Endodermal cell (in vitro differentiated cells): Measurements from ENCODE around the gene NOS3. TPM values are rescaled to one million over a fixed set of nuclear protein-coding genes. Genes with fewer than 3 reads are reported as not detected.

Experiments
- DNase-seq: peaks from one replicate; pipeline ENCODE4 v3.0.0-alpha.2; 2017
- H3K27ac ChIP-seq: 2 replicates; pipeline ENCODE4 v1.5.1; 2013; ENCODE audit warnings: mild to moderate bottlenecking, low read depth, low read length, moderate library complexity
- H3K27me3 ChIP-seq: 2 replicates; pipeline ENCODE4 v1.6.1; 2013; ENCODE audit warnings: mild to moderate bottlenecking, low read length, moderate library complexity; ENCODE audit not compliant: insufficient read depth, control insufficient read depth, poor library complexity, severe bottlenecking
- H3K36me3 ChIP-seq: 2 replicates; pipeline ENCODE4 v1.7.0; 2013; ENCODE audit warnings: mild to moderate bottlenecking, low read length, moderate library complexity; ENCODE audit not compliant: control insufficient read depth, insufficient read depth
- H3K4me1 ChIP-seq: one replicate; pipeline ENCODE4 v1.7.0; 2013; ENCODE audit warnings: low read length; ENCODE audit not compliant: control insufficient read depth, insufficient read depth
- H3K4me3 ChIP-seq: 2 replicates; pipeline ENCODE4 v1.5.1; 2013; ENCODE audit warnings: mild to moderate bottlenecking, low read length, moderate library complexity
- H3K9ac ChIP-seq: 2 replicates; pipeline ENCODE4 v1.6.1; 2013; ENCODE audit warnings: mild to moderate bottlenecking, low read length, moderate library complexity; ENCODE audit not compliant: poor library complexity, severe bottlenecking; ENCODE audit errors: extremely low read depth
- H3K9me3 ChIP-seq: 2 replicates; pipeline ENCODE4 v1.6.1; 2013; ENCODE audit warnings: mild to moderate bottlenecking, low read length, moderate library complexity; ENCODE audit not compliant: control insufficient read depth
- H3K27ac Mint-ChIP-seq: 2 replicates; pipeline ENCODE4 v1.8.0; 2020; ENCODE audit warnings: mixed read lengths
- H3K27me3 Mint-ChIP-seq: 2 replicates; pipeline ENCODE4 v1.8.0; 2021; ENCODE audit warnings: mild to moderate bottlenecking, mixed read lengths; ENCODE audit not compliant: insufficient read depth
- H3K36me3 Mint-ChIP-seq: 2 replicates; pipeline ENCODE4 v1.8.0; 2020; ENCODE audit warnings: low read depth, mixed read lengths
- H3K4me1 Mint-ChIP-seq: 2 replicates; pipeline ENCODE4 v1.8.0; 2020; ENCODE audit warnings: mixed read lengths
- H3K4me3 Mint-ChIP-seq: 2 replicates; pipeline ENCODE4 v1.8.0; 2020; ENCODE audit warnings: mild to moderate bottlenecking, moderate library complexity, mixed read lengths
- H3K9me3 Mint-ChIP-seq: 2 replicates; pipeline ENCODE4 v1.8.0; 2020; ENCODE audit warnings: mild to moderate bottlenecking, mixed read lengths
- WGBS, 2 experiments: methylation state at CpG; one replicate each; pipeline versions ENCODE4 v1.1.5 to v1.1.7; 2013; ENCODE audit warnings: missing lambda C conversion rate in 2 of 2, mixed read lengths in 1 of 2; ENCODE audit not compliant: insufficient coverage in 1 of 2, insufficient read length in 1 of 2; 5-methylcytosine and 5-hydroxymethylcytosine counted together
- total RNA-seq, 2 donors: library from RNA; stranded (reverse); fragmentation: NEBNext Ultra II Directional in 1 of 2; extraction: Animal tissue kit (Norgen Biotek cat#: 25700) in 1 of 2; gene quantifications; 2 replicates in 1 of 2; 3 replicates in 1 of 2; pipeline ENCODE4 v1.2.1, GENCODE V29; 2021
- TF ChIP-seq, protein P1 (sequence below): fragments of 200-600 bp; sonication (generic); conservative IDR thresholded peaks from 2 replicates; pipeline ENCODE4 v1.5.0; 2021; ENCODE audit warnings: antibody characterized with exemption, mild to moderate bottlenecking

The NOS3 gene
- total RNA-seq, 2 donors from 2014 or later: 2.3 to 9.1 TPM

DNA sequence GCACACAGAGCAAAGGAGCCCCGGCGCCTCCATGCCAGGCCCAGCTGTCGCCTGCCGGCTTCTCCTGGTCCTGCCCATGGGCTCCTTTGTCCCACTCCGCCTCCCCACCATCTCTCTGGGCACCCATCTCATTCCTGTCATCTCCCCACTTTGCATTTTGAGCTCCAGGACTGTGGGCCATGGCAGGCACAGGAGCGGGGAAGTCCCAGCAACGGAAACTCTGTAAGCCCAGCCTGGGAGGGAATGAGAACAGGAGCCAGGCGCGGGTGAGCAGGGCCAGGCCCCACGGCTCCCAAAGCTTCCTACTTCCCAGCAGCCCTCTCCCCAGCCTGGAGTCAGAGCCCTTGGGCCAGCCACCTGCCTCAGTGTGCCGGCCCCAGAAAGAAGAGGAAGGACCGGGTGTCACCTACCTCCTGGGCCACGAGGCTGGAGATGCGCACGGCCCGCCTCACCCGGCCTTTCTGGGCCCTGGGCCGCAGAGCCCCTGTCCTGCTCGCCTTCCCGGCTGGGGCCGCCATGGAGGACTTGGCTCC lies 35.8 kb upstream of the NOS3 start:
- no peaks in the 10 kb centered on the region for H3K9me3 ChIP-seq
- no peaks in the 10 kb centered on the region for H3K27me3 ChIP-seq
- Mint-ChIP-seq H3K36me3 (no peaks in the 10 kb centered on the region), H3K9me3 (no peaks in the 10 kb centered on the region), H3K27me3 (peaks cover 38% of the 10 kb centered on the region), H3K4me3 (no peak overlapping the region), H3K4me1 (peaks cover 7% of the 10 kb centered on the region), H3K27ac (no peak overlapping the region)
- H3K27ac ChIP-seq: no peak overlapping the region
- H3K4me1 ChIP-seq: no peaks in the 10 kb centered on the region
- H3K36me3 ChIP-seq: no peaks in the 10 kb centered on the region
- H3K9ac ChIP-seq: no peak overlapping the region
- TF ChIP-seq, protein P1, sequence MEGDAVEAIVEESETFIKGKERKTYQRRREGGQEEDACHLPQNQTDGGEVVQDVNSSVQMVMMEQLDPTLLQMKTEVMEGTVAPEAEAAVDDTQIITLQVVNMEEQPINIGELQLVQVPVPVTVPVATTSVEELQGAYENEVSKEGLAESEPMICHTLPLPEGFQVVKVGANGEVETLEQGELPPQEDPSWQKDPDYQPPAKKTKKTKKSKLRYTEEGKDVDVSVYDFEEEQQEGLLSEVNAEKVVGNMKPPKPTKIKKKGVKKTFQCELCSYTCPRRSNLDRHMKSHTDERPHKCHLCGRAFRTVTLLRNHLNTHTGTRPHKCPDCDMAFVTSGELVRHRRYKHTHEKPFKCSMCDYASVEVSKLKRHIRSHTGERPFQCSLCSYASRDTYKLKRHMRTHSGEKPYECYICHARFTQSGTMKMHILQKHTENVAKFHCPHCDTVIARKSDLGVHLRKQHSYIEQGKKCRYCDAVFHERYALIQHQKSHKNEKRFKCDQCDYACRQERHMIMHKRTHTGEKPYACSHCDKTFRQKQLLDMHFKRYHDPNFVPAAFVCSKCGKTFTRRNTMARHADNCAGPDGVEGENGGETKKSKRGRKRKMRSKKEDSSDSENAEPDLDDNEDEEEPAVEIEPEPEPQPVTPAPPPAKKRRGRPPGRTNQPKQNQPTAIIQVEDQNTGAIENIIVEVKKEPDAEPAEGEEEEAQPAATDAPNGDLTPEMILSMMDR: no peak
- 84 to 91% methylated on average over 9 to 21 of the region's 21 CpGs for WGBS, 2 experiments
- no peak for DNase-seq
- H3K4me3 ChIP-seq: no peak overlapping the region

DNA sequence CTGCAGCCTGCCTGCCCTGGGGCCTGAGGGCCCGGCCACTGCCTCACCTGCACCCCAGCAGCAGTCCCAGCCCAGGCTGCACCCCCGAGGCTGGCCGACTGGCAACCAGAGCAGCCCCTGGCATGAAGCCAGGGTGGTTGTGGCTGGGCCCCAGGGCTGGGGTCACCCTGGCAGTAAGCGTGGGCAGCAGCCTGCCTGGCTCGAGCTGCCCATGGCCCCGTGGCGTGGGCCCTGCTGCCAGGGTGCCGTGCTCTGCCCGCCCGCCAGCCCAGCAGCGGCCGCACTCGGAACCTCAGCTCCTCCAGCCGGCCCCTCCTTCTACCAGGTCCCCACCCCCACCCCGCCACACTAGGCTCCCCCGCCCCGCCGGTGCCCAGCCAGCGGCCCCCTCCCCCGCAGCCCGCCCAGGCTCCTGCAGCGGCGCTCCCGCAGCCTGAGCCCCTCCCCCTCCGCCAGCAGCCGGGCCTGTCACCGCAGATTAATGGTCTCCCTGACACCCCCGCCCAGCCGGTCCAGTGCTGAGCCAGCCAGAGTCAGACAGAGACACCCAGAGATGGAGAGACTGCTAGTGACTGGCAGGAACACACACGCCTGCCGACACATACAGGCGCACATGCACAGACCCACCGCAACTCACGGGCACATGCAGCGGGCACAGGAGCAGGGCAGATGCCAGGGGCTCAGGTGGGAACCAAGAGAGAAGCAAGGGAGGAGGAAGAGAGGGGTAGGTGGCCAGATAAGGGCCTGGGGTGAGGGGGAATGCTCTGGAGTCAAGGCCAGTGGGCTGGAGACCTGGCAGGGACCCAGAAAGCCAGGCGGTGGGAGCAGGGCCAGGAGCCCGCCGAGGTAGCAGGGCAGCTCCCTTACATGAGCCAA lies 35.1 kb upstream of the NOS3 start:
- Mint-ChIP-seq H3K27ac (no peak overlapping the region), H3K4me3 (no peak overlapping the region), H3K9me3 (no peaks in the 10 kb centered on the region), H3K4me1 (peaks cover 7% of the 10 kb centered on the region), H3K36me3 (no peaks in the 10 kb centered on the region), H3K27me3 (peaks cover 43% of the 10 kb centered on the region)
- WGBS, 2 experiments: 56 to 63% methylated on average over 12 to 37 of the region's 38 CpGs
- no peaks in the 10 kb centered on the region for H3K9me3 ChIP-seq
- no peak overlapping the region for H3K4me3 ChIP-seq
- H3K27ac ChIP-seq: no peak overlapping the region
- H3K27me3 ChIP-seq: no peaks in the 10 kb centered on the region
- no peaks in the 10 kb centered on the region for H3K36me3 ChIP-seq
- DNase-seq: peak; percentile 78
- TF ChIP-seq, protein P1: no peak
- no peak overlapping the region for H3K9ac ChIP-seq
- H3K4me1 ChIP-seq: no peaks in the 10 kb centered on the region

DNA sequence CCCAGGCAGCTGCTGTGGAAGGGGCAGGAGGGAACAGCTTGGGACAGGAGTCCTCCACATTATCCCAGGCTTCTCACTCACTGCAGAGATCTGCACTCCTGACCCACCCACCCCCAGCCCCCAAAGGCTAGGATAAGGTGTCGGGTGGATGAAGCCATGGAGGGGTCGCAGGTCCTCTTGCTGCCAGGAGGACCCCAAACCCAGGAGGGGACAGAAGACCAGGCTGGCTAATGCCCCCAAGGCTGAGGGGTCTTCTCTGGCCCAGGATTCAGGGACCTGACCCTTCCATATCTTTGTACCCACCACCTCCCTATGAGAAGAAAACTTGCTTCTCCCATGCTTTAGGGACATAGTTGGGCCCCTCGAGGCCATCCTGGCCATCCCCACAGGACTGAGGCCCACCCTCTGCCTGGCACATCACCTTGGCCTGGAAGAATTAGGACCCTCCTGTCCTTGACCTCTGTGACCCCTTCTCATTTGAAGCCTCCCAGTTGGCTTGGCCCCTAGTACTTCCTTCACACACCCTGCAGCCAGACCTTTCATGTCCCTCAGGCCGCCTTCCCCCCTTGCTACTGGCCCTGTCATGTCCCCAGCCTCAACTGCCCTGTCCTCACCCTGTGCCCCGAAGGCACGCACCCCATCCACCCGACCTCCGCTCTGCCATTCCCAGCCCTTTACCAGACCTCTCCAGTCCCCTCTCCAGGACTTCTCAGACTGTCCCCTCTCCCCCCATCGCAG lies 34.3 kb upstream of the NOS3 start:
- H3K9me3 ChIP-seq: no peaks in the 10 kb centered on the region
- H3K27ac Mint-ChIP-seq: no peak overlapping the region
- no peak overlapping the region for H3K9ac ChIP-seq
- H3K9me3 Mint-ChIP-seq: no peaks in the 10 kb centered on the region
- H3K4me1 Mint-ChIP-seq: peaks cover 7% of the 10 kb centered on the region
- no peak for DNase-seq
- H3K27me3 Mint-ChIP-seq: peaks cover 43% of the 10 kb centered on the region
- H3K4me1 ChIP-seq: no peaks in the 10 kb centered on the region
- H3K4me3 Mint-ChIP-seq: no peak overlapping the region
- WGBS, 2 experiments: 92 to 97% methylated on average over 6 to 9 of the region's 9 CpGs
- no peaks in the 10 kb centered on the region for H3K27me3 ChIP-seq
- H3K4me3 ChIP-seq: no peak overlapping the region
- H3K36me3 ChIP-seq: no peaks in the 10 kb centered on the region
- no peak overlapping the region for H3K27ac ChIP-seq
- TF ChIP-seq, protein P1: no peak
- no peaks in the 10 kb centered on the region for H3K36me3 Mint-ChIP-seq
